Effector CD8-positive, alpha-beta T cell (primary cell): ENCODE measurements around the gene BANP.
"Not testable (repeated sequence)": the region's sequence is repeated elsewhere in the genome, so short reads cannot be mapped to it uniquely, and the experiment has no call there.

ENCODE experiments used
- DNase-seq: peaks from one replicate; lab custom pipeline; 2025; lab: John Stamatoyannopoulos, UW

BANP gene

GRCh38 chr16:87926246-87927194, 24.7 kb upstream of the BANP start:
- no peak for DNase-seq

- DNase-seq: no peak
Measured at GRCh38 chr16:87927195-87927562, 24.1 kb upstream of the BANP start.

GRCh38 chr16:87929986-87930385, 21.2 kb upstream of the BANP start:
- DNase-seq: no peak

- no peak for DNase-seq
Measured at GRCh38 chr16:87930456-87930855, 20.8 kb upstream of the BANP start.

GRCh38 chr16:87931504-87931903, 19.7 kb upstream of the BANP start:
- DNase-seq: no peak

- not testable (repeated sequence) for DNase-seq
Measured at GRCh38 chr16:87932475-87933139, 18.6 kb upstream of the BANP start.

- no peak for DNase-seq
Measured at GRCh38 chr16:87933140-87933495, 18.1 kb upstream of the BANP start.

- DNase-seq: not testable (repeated sequence)
Measured at GRCh38 chr16:87934752-87935425, 16.3 kb upstream of the BANP start.

GRCh38 chr16:87936016-87936374, 15.2 kb upstream of the BANP start:
- not testable (repeated sequence) for DNase-seq

- DNase-seq: no peak
Measured at GRCh38 chr16:87936375-87937230, 14.6 kb upstream of the BANP start, which contains the start of gene CA5A. TSS of gene CA5A (minus strand) at chr16:87936529. CDS start at chr16:87936450, 79 bp downstream.

GRCh38 chr16:87937231-87937542, 14.0 kb upstream of the BANP start:
- not testable (repeated sequence) for DNase-seq

- DNase-seq: no peak
Measured at GRCh38 chr16:87938412-87938949, 12.8 kb upstream of the BANP start.

GRCh38 chr16:87939562-87940423, 11.4 kb upstream of the BANP start:
- no peak for DNase-seq

- DNase-seq: no peak
Measured at GRCh38 chr16:87942680-87943079, 8.6 kb upstream of the BANP start.

GRCh38 chr16:87945351-87946042, 5.7 kb upstream of the BANP start:
- DNase-seq: peak; percentile 10

- DNase-seq: no peak
Measured at GRCh38 chr16:87946596-87947347, 4.5 kb upstream of the BANP start.

GRCh38 chr16:87947356-87948118, 3.7 kb upstream of the BANP start:
- no peak for DNase-seq

GRCh38 chr16:87948119-87948545, 3.1 kb upstream of the BANP start:
- no peak for DNase-seq

GRCh38 chr16:87948735-87949070, 2.5 kb upstream of the BANP start:
- no peak for DNase-seq
